SK-N-SH (cell line): Measurements from ENCODE around the gene ESPNL. TPM values are rescaled to one million over a fixed set of nuclear protein-coding genes. Genes with fewer than 3 reads are reported as not detected.

Experiments
- CTCF ChIA-PET: fragments of 300-600, 350-600 bp; formaldehyde crosslinking; extraction: SDS; loops from one replicate; lab custom pipeline; 2021; lab: Yijun Ruan, JAX
- POLR2A ChIA-PET: fragments of 350-600 bp; sonication (Branson Sonifier 250); formaldehyde crosslinking; extraction: SDS; loops from one replicate; lab custom pipeline; 2020; ENCODE audit warnings: antibody characterized with exemption, inconsistent platforms; lab: Yijun Ruan, JAX
- DNase-seq: peaks from one replicate; pipeline ENCODE4 v3.0.0; 2012
- H2AFZ ChIP-seq: fragments of 200-600 bp; sonication (generic); 2 replicates; pipeline ENCODE4 v1.8.1; 2016; ENCODE audit warnings: antibody characterized with exemption, mild to moderate bottlenecking, low read depth
- H3F3A ChIP-seq: fragments of 200-600 bp; sonication (generic); replicated peaks from 2 replicates; pipeline ENCODE3; 2016; ENCODE audit warnings: antibody characterized with exemption, mild to moderate bottlenecking; ENCODE audit not compliant: insufficient read depth
- H3K27ac ChIP-seq, 2 experiments: fragments of 200-500 bp in 1 of 2; fragments of 200-600 bp in 1 of 2; sonication (Bioruptor generic) in 1 of 2; sonication (generic), shearing (Covaris generic) in 1 of 2; 2 replicates each; pipeline versions ENCODE4 v1.5.1 to v1.6.1; 2014 to 2016; ENCODE audit warnings: low read depth in 2 of 2, inconsistent platforms in 1 of 2, low read length in 1 of 2, mild to moderate bottlenecking in 1 of 2, mixed read lengths in 1 of 2
- H3K27me3 ChIP-seq: fragments of 200-600 bp; sonication (generic), shearing (Covaris generic); 2 replicates; pipeline ENCODE4 v1.6.1; 2016; ENCODE audit warnings: mixed run types; ENCODE audit not compliant: insufficient read depth
- H3K36me3 ChIP-seq, 2 experiments: fragments of 200-500 bp in 1 of 2; fragments of 200-600 bp in 1 of 2; sonication (Bioruptor generic) in 1 of 2; sonication (generic) in 1 of 2; replicated peaks in 1 of 2; 2 replicates each; pipeline versions ENCODE3 to v1.5.1; 2014 to 2016; ENCODE audit warnings: low read length in 1 of 2, mild to moderate bottlenecking in 1 of 2; ENCODE audit not compliant: insufficient read depth in 2 of 2, control insufficient read depth in 1 of 2
- H3K4me1 ChIP-seq, 2 experiments: fragments of 200-500 bp in 1 of 2; fragments of 200-600 bp in 1 of 2; sonication (Bioruptor generic) in 1 of 2; sonication (generic), shearing (Covaris generic) in 1 of 2; 2 replicates each; pipeline versions ENCODE4 v1.5.1 to v1.6.1; 2014 to 2016; ENCODE audit warnings: low read depth in 1 of 2, low read length in 1 of 2, mixed run types in 1 of 2; ENCODE audit not compliant: insufficient read depth in 2 of 2, control insufficient read depth in 1 of 2
- H3K4me2 ChIP-seq: fragments of 200-600 bp; sonication (generic), shearing (Covaris generic); 2 replicates; pipeline ENCODE4 v1.6.1; 2017; ENCODE audit warnings: mixed run types
- H3K4me3 ChIP-seq, 2 experiments: fragments of 200-500 bp in 1 of 2; fragments of 200-600 bp in 1 of 2; sonication (Bioruptor generic) in 1 of 2; sonication (generic), shearing (Covaris generic) in 1 of 2; 2 replicates each; pipeline versions ENCODE4 v1.5.1 to v1.8.1; 2014 to 2016; ENCODE audit warnings: low read depth in 2 of 2, inconsistent platforms in 1 of 2, low read length in 1 of 2, mild to moderate bottlenecking in 1 of 2, mixed read lengths in 1 of 2, moderate library complexity in 1 of 2
- H3K79me2 ChIP-seq: fragments of 200-600 bp; sonication (generic); 2 replicates; pipeline ENCODE4 v1.8.1; 2017; ENCODE audit warnings: mild to moderate bottlenecking; ENCODE audit not compliant: insufficient read depth
- H3K9ac ChIP-seq: fragments of 200-600 bp; sonication (generic); 2 replicates; pipeline ENCODE4 v1.6.1; 2017; ENCODE audit warnings: mixed run types
- H3K9me2 ChIP-seq: fragments of 200-600 bp; sonication (generic); 2 replicates; pipeline ENCODE4 v1.6.1; 2017; ENCODE audit warnings: mixed run types
- H3K9me3 ChIP-seq: fragments of 200-600 bp; sonication (generic); 2 replicates; pipeline ENCODE4 v1.6.1; 2017; ENCODE audit warnings: mixed run types, mild to moderate bottlenecking, moderate library complexity
- H4K20me1 ChIP-seq: fragments of 200-600 bp; sonication (generic); 2 replicates; pipeline ENCODE4 v1.6.1; 2017; ENCODE audit warnings: mild to moderate bottlenecking, mixed run types; ENCODE audit not compliant: insufficient read depth
- ELF1 ChIP-seq: IDR thresholded peaks from 2 replicates; pipeline ENCODE4 v1.4.0; 2012
- EZH2phosphoT487 ChIP-seq: fragments of 200-600 bp; sonication (generic); IDR thresholded peaks from 2 replicates; pipeline ENCODE4 v1.6.1; 2017; ENCODE audit warnings: low read depth, mixed run types, mild to moderate bottlenecking, antibody characterized with exemption, moderate library complexity, borderline replicate concordance
- FOSL2 ChIP-seq: IDR thresholded peaks from 2 replicates; pipeline ENCODE4 v1.4.0; 2012; ENCODE audit warnings: low read depth, mild to moderate bottlenecking, moderate library complexity, borderline replicate concordance
- FOXJ3 ChIP-seq: sonication (generic); formaldehyde crosslinking; IDR thresholded peaks from 2 replicates; pipeline ENCODE4 v1.5.1; 2020; ENCODE audit warnings: mild to moderate bottlenecking, missing genetic modification reagents
- GABPA ChIP-seq: IDR thresholded peaks from 2 replicates; pipeline ENCODE4 v1.4.0; 2012; ENCODE audit warnings: low read depth, mild to moderate bottlenecking
- JUND ChIP-seq: IDR thresholded peaks from 2 replicates; pipeline ENCODE4 v1.4.0; 2012
- NFIC ChIP-seq: IDR thresholded peaks from 2 replicates; pipeline ENCODE4 v1.4.0; 2012; ENCODE audit warnings: borderline replicate concordance
- RAD21 ChIP-seq: IDR thresholded peaks from 2 replicates; pipeline ENCODE4 v1.6.1; 2012; ENCODE audit warnings: mild to moderate bottlenecking, low read length
- RCOR1 ChIP-seq: fragments of 150-350 bp; IDR thresholded peaks from 2 replicates; pipeline ENCODE4 v1.6.1; 2017; ENCODE audit warnings: antibody characterized with exemption, low read length
- REST ChIP-seq: IDR thresholded peaks from 2 replicates; pipeline ENCODE4 v1.6.1; 2012; ENCODE audit warnings: mild to moderate bottlenecking, low read depth, low read length, moderate library complexity
- SIN3A ChIP-seq: IDR thresholded peaks from 2 replicates; pipeline ENCODE4 v1.6.1; 2012; ENCODE audit warnings: low read depth, mild to moderate bottlenecking, low read length, moderate library complexity, borderline replicate concordance
- TAF1 ChIP-seq: IDR thresholded peaks from 2 replicates; pipeline ENCODE4 v1.6.1; 2012; ENCODE audit warnings: low read depth, mild to moderate bottlenecking, low read length, moderate library complexity, borderline replicate concordance
- TCF12 ChIP-seq: IDR thresholded peaks from 2 replicates; pipeline ENCODE4 v1.4.0; 2012
- WGBS: methylation state at CpG from one replicate; pipeline ENCODE4 v1.1.6; 2017; ENCODE audit warnings: low lambda C conversion rate; 5-methylcytosine and 5-hydroxymethylcytosine counted together
- polyA plus RNA-seq, 3 experiments: library from polyadenylated mRNA; depleted of rRNA; stranded (reverse); fragments of >200 nt; gene quantifications; 2 replicates each; pipeline ENCODE4 v1.2.3, GENCODE V29; 2012
- TF ChIP-seq, protein P1 (sequence below): IDR thresholded peaks from 2 replicates; pipeline ENCODE4; 2012
- TF ChIP-seq, protein P2 (sequence below): IDR thresholded peaks from 2 replicates; pipeline ENCODE4 v1.4.0; 2012; ENCODE audit warnings: low read depth
- TF ChIP-seq, protein P3 (sequence below): IDR thresholded peaks from 2 replicates; pipeline ENCODE4 v1.4.0; 2012; ENCODE audit warnings: low read depth, borderline replicate concordance

Gene ESPNL
- polyA plus RNA-seq, 1 of the 3 experiments (the other 2 are of a cell fraction) = 0.05 TPM

- Histone ChIP-seq H3K27ac (peak overlapping the region in 1 of 2 experiments; percentile 6; a peak in 1 of 4 replicates), H3K27me3 (no peaks in the 10 kb centered on the region), H3K4me2 (no peak overlapping the region), H3K9me2 (no peaks in the 10 kb centered on the region), H3K9me3 (no peaks in the 10 kb centered on the region), H3K4me3 (no peak overlapping the region), H2AFZ (no peak overlapping the region), H3K9ac (no peak overlapping the region), H3K36me3 (peaks cover 42 to 73% of the 10 kb centered on the region in 2 experiments), H3K4me1 (peaks cover 14 to 15% of the 10 kb centered on the region in 2 experiments; a peak in 3 of 4 replicates), H4K20me1 (no peaks in the 10 kb centered on the region), H3K79me2 (no peaks in the 10 kb centered on the region), H3F3A (peaks cover 23% of the 10 kb centered on the region)
- DNase-seq = no peak
- POLR2A ChIA-PET = no interaction called here
- 100% methylated on average over 3 of the region's 8 CpGs for WGBS
- TF ChIP-seq FOSL2 (no peak), TAF1 (no peak), RCOR1 (no peak), FOXJ3 (no peak), ELF1 (no peak), SIN3A (no peak), EZH2phosphoT487 (no peak), NFIC (no peak), GABPA (no peak), JUND (no peak), RAD21 (no peak), TCF12 (no peak), REST (no peak)
- TF ChIP-seq, protein P1, sequence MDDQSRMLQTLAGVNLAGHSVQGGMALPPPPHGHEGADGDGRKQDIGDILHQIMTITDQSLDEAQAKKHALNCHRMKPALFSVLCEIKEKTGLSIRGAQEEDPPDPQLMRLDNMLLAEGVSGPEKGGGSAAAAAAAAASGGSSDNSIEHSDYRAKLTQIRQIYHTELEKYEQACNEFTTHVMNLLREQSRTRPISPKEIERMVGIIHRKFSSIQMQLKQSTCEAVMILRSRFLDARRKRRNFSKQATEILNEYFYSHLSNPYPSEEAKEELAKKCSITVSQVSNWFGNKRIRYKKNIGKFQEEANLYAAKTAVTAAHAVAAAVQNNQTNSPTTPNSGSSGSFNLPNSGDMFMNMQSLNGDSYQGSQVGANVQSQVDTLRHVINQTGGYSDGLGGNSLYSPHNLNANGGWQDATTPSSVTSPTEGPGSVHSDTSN = no peak
- TF ChIP-seq, protein P2, sequence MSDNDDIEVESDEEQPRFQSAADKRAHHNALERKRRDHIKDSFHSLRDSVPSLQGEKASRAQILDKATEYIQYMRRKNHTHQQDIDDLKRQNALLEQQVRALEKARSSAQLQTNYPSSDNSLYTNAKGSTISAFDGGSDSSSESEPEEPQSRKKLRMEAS = no peak
- TF ChIP-seq, protein P3, sequence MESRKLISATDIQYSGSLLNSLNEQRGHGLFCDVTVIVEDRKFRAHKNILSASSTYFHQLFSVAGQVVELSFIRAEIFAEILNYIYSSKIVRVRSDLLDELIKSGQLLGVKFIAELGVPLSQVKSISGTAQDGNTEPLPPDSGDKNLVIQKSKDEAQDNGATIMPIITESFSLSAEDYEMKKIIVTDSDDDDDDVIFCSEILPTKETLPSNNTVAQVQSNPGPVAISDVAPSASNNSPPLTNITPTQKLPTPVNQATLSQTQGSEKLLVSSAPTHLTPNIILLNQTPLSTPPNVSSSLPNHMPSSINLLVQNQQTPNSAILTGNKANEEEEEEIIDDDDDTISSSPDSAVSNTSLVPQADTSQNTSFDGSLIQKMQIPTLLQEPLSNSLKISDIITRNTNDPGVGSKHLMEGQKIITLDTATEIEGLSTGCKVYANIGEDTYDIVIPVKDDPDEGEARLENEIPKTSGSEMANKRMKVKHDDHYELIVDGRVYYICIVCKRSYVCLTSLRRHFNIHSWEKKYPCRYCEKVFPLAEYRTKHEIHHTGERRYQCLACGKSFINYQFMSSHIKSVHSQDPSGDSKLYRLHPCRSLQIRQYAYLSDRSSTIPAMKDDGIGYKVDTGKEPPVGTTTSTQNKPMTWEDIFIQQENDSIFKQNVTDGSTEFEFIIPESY = no peak
- CTCF ChIA-PET = interaction anchor here (1.1 to 1.7 kb wide), 3 partner anchors 9 to 65 kb away, joined by 3 to 4 read pairs (median 4); no protein-coding TSS in a partner anchor
Measured at GRCh38 chr2:238174291-238174690, 74.2 kb downstream of the ESPNL start.
